Kidney (tissue), 14 donors: Measurements from ENCODE around the gene PSIP1. TPM values are rescaled to one million over a fixed set of nuclear protein-coding genes. Genes with fewer than 3 reads are reported as not detected.

Experiments used
- DNase-seq, 5 donors: peaks; one replicate each; pipeline ENCODE4 v3.0.0-alpha.2; 2013 to 2020
- FAIRE-seq: peaks from 2 replicates; lab custom pipeline; 2012; peaks lifted over from hg19 to GRCh38; lab: Jason Lieb, UNC
- H3K27ac ChIP-seq, 2 donors: one replicate each; pipeline ENCODE4 v1.7.0; 2013; ENCODE audit warnings: low read depth in 2 of 2, low read length in 2 of 2, inconsistent platforms in 1 of 2
- H3K27me3 ChIP-seq: one replicate; pipeline ENCODE4 v1.7.1; 2013; ENCODE audit warnings: low read length, inconsistent platforms; ENCODE audit not compliant: control insufficient read depth, insufficient read depth
- H3K36me3 ChIP-seq, 3 donors: one replicate each; pipeline versions ENCODE4 v1.7.0 to v1.7.1; 2013; ENCODE audit warnings: low read length in 3 of 3, control low read depth in 1 of 3, inconsistent platforms in 1 of 3; ENCODE audit not compliant: insufficient read depth in 3 of 3, control insufficient read depth in 2 of 3
- H3K4me1 ChIP-seq, 3 donors: one replicate each; pipeline versions ENCODE4 v1.7.0 to v1.7.1; 2013; ENCODE audit warnings: low read length in 3 of 3, inconsistent platforms in 1 of 3, low read depth in 1 of 3; ENCODE audit not compliant: control insufficient read depth in 2 of 3, insufficient read depth in 2 of 3
- H3K4me3 ChIP-seq, 3 donors: one replicate each; pipeline versions ENCODE4 v1.7.0 to v1.8.1; 2013; ENCODE audit warnings: low read length in 3 of 3, control low read depth in 1 of 3, inconsistent platforms in 1 of 3
- H3K9ac ChIP-seq, 3 donors: one replicate each; pipeline versions ENCODE4 v1.7.0 to v1.7.1; 2013; ENCODE audit warnings: low read length in 3 of 3, control low read depth in 1 of 3, inconsistent platforms in 1 of 3
- H3K9me3 ChIP-seq, 3 donors: one replicate each; pipeline versions ENCODE4 v1.7.0 to v1.7.1; 2013; ENCODE audit warnings: low read length in 3 of 3, control low read depth in 1 of 3, inconsistent platforms in 1 of 3; ENCODE audit not compliant: control insufficient read depth in 2 of 3, insufficient read depth in 1 of 3
- intact Hi-C: fragments of 100-400 bp; cut with DNase I; formaldehyde crosslinking; loops from one replicate; pipeline ENCODE4 v1.11.1; 2022
- polyA plus RNA-seq: library from polyadenylated mRNA; stranded (reverse); fragments of 350-450 nt; fragmentation: Illumina TruSeq; extraction: RNeasy Lipid Tissue Mini Kit (QIAGEN cat#74804); gene quantifications from one replicate; pipeline ENCODE4 v1.2.3, GENCODE V29; 2014; ENCODE audit warnings: low read depth, low replicate concordance; ENCODE audit not compliant: insufficient read depth
- total RNA-seq: library from RNA; stranded (reverse); fragmentation: NEBNext Ultra II Directional; extraction: Animal tissue kit (Norgen Biotek cat#: 25700); gene quantifications from one replicate; pipeline ENCODE4 v1.2.1, GENCODE V29; 2021
- TF ChIP-seq, protein P1 (sequence below): IDR thresholded peaks from 3 replicates; pipeline ENCODE4 v1.5.1; 2012; ENCODE audit warnings: mild to moderate bottlenecking, moderate library complexity, borderline replicate concordance; ENCODE audit not compliant: insufficient read depth; ENCODE audit errors: extremely low read depth
- donor health status: control.
- donor health status: control.
- donor health status: control.
- donor health status: control.
- donor health status: control.
- donor health status: DM: yes; HTN: yes; CAD: no.
- donor health status: Normal renal cell carcinoma (clear cell type).

The PSIP1 gene
- total and polyA plus RNA-seq, 2 donors from 2014 or later = 31.1 to 43.9 TPM

GRCh38 chr9:15498246-15498995, 12.3 kb downstream of the PSIP1 start:
- Histone ChIP-seq H3K9ac (no peak overlapping the region), H3K27ac (no peak overlapping the region), H3K9me3 (no peaks in the 10 kb centered on the region), H3K27me3 (no peaks in the 10 kb centered on the region), H3K4me1 (peaks cover 0 to 7% (median 0%) of the 10 kb centered on the region in 3 donors), H3K4me3 (no peak overlapping the region), H3K36me3 (peaks cover 0 to 3% (median 2%) of the 10 kb centered on the region in 3 donors)
- no peak for FAIRE-seq
- TF ChIP-seq, protein P1, sequence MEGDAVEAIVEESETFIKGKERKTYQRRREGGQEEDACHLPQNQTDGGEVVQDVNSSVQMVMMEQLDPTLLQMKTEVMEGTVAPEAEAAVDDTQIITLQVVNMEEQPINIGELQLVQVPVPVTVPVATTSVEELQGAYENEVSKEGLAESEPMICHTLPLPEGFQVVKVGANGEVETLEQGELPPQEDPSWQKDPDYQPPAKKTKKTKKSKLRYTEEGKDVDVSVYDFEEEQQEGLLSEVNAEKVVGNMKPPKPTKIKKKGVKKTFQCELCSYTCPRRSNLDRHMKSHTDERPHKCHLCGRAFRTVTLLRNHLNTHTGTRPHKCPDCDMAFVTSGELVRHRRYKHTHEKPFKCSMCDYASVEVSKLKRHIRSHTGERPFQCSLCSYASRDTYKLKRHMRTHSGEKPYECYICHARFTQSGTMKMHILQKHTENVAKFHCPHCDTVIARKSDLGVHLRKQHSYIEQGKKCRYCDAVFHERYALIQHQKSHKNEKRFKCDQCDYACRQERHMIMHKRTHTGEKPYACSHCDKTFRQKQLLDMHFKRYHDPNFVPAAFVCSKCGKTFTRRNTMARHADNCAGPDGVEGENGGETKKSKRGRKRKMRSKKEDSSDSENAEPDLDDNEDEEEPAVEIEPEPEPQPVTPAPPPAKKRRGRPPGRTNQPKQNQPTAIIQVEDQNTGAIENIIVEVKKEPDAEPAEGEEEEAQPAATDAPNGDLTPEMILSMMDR = no peak
- DNase-seq = no peak
- intact Hi-C loops = no loop called here

- Histone ChIP-seq H3K27me3 (no peaks in the 10 kb centered on the region), H3K4me3 (no peak overlapping the region), H3K36me3 (no peaks in the 10 kb centered on the region), H3K9ac (no peak overlapping the region), H3K9me3 (no peaks in the 10 kb centered on the region), H3K4me1 (peaks cover 0 to 20% (median 0%) of the 10 kb centered on the region in 3 donors), H3K27ac (no peak overlapping the region)
- DNase-seq (no peak), FAIRE-seq (no peak)
- intact Hi-C loops = no loop called here
- TF ChIP-seq, protein P1 = no peak
Measured at GRCh38 chr9:15492485-15493150, 18.2 kb downstream of the PSIP1 start.

GRCh38 chr9:15491950-15492349, 18.8 kb downstream of the PSIP1 start:
- Histone ChIP-seq H3K27me3 (no peaks in the 10 kb centered on the region), H3K9ac (no peak overlapping the region), H3K4me3 (no peak overlapping the region), H3K36me3 (no peaks in the 10 kb centered on the region), H3K9me3 (no peaks in the 10 kb centered on the region), H3K4me1 (peaks cover 0 to 20% (median 0%) of the 10 kb centered on the region in 3 donors), H3K27ac (no peak overlapping the region)
- intact Hi-C loops = no loop called here
- no peak for DNase-seq
- TF ChIP-seq, protein P1 = no peak
- FAIRE-seq = no peak
